Neuronal stem cell (in vitro differentiated cells): ENCODE measurements around the gene PRDM1.
"Not testable (repeated sequence)": the region's sequence is repeated elsewhere in the genome, so short reads cannot be mapped to it uniquely, and the experiment has no call there.

Experiments
- DNase-seq: peaks from one replicate; pipeline ENCODE4 v3.0.0-alpha.2; 2013; ENCODE audit warnings: low spot score
- H2AFZ ChIP-seq: one replicate; pipeline ENCODE4 v1.6.1; 2013; ENCODE audit warnings: mild to moderate bottlenecking, low read length, inconsistent platforms
- H2AK5ac ChIP-seq: 2 replicates; pipeline ENCODE4 v1.6.1; 2013; ENCODE audit warnings: low read depth, mild to moderate bottlenecking, inconsistent platforms, low read length, moderate library complexity, mixed read lengths
- H2BK120ac ChIP-seq: 2 replicates; pipeline ENCODE4 v1.6.1; 2013; ENCODE audit warnings: low read depth, mild to moderate bottlenecking, inconsistent platforms, low read length, moderate library complexity, mixed read lengths
- H2BK12ac ChIP-seq: one replicate; pipeline ENCODE4 v1.6.1; 2013; ENCODE audit warnings: low read length, inconsistent platforms
- H2BK15ac ChIP-seq: 2 replicates; pipeline ENCODE4 v1.6.1; 2013; ENCODE audit warnings: mild to moderate bottlenecking, low read length, inconsistent platforms, mixed read lengths
- H2BK5ac ChIP-seq: one replicate; pipeline ENCODE4 v1.6.1; 2013; ENCODE audit warnings: inconsistent platforms, mild to moderate bottlenecking, low read length, moderate library complexity
- H3K14ac ChIP-seq: one replicate; pipeline ENCODE4 v1.6.1; 2013; ENCODE audit warnings: low read length, inconsistent platforms
- H3K18ac ChIP-seq: 2 replicates; pipeline ENCODE4 v1.6.1; 2013; ENCODE audit warnings: low read length, inconsistent platforms
- H3K23ac ChIP-seq: 2 replicates; pipeline ENCODE4 v1.6.1; 2013; ENCODE audit warnings: low read depth, mild to moderate bottlenecking, mixed read lengths, low read length, inconsistent platforms; ENCODE audit not compliant: poor library complexity
- H3K27ac ChIP-seq: replicated peaks from 3 replicates; pipeline ENCODE4 v1.5.1; 2013; ENCODE audit warnings: low read length, inconsistent platforms
- H3K27me3 ChIP-seq, 3 experiments: 2 replicates each; pipeline ENCODE4 v1.6.1; 2013; ENCODE audit warnings: low read length in 3 of 3, mild to moderate bottlenecking in 2 of 3, inconsistent platforms in 1 of 3, low read depth in 1 of 3, mixed read lengths in 1 of 3, moderate library complexity in 1 of 3; ENCODE audit not compliant: control insufficient read depth in 3 of 3, insufficient read depth in 3 of 3
- H3K36me3 ChIP-seq, 2 donors: replicated peaks in 1 of 2; 2 replicates each; pipeline ENCODE4 v1.6.1; 2013; ENCODE audit warnings: low read length in 2 of 2; ENCODE audit not compliant: control insufficient read depth in 2 of 2, insufficient read depth in 2 of 2
- H3K4ac ChIP-seq: 2 replicates; pipeline ENCODE4 v1.6.1; 2013; ENCODE audit warnings: inconsistent platforms, mild to moderate bottlenecking, low read length, moderate library complexity
- H3K4me1 ChIP-seq, 2 donors: 1 replicate in 1 of 2; 2 replicates in 1 of 2; pipeline ENCODE4 v1.6.1; 2013; ENCODE audit warnings: low read length in 2 of 2, low read depth in 1 of 2; ENCODE audit not compliant: control insufficient read depth in 2 of 2, insufficient read depth in 1 of 2
- H3K4me2 ChIP-seq: one replicate; pipeline ENCODE4 v1.6.1; 2013; ENCODE audit warnings: mild to moderate bottlenecking, low read length, inconsistent platforms; ENCODE audit not compliant: insufficient read depth, poor library complexity, severe bottlenecking
- H3K4me3 ChIP-seq, 2 donors: 2 replicates each; pipeline ENCODE4 v1.5.1; 2013; ENCODE audit warnings: low read length in 2 of 2, mild to moderate bottlenecking in 2 of 2, inconsistent platforms in 1 of 2, moderate library complexity in 1 of 2
- H3K79me1 ChIP-seq: one replicate; pipeline ENCODE4 v1.6.1; 2013; ENCODE audit warnings: low read depth, mild to moderate bottlenecking, inconsistent platforms, low read length, moderate library complexity
- H3K9ac ChIP-seq: one replicate; pipeline ENCODE4 v1.6.1; 2013; ENCODE audit warnings: mild to moderate bottlenecking, low read depth, low read length, inconsistent platforms; ENCODE audit not compliant: poor library complexity
- H3K9me3 ChIP-seq, 2 donors: replicated peaks in 1 of 2; 2 replicates each; pipeline versions ENCODE3 to v1.6.1; 2013; ENCODE audit warnings: low read length in 2 of 2, mild to moderate bottlenecking in 2 of 2, inconsistent platforms in 1 of 2, low read depth in 1 of 2, mixed read lengths in 1 of 2, moderate library complexity in 1 of 2; ENCODE audit not compliant: control insufficient read depth in 2 of 2, insufficient read depth in 1 of 2
- H4K8ac ChIP-seq: one replicate; pipeline ENCODE4 v1.6.1; 2013; ENCODE audit warnings: low read depth, mild to moderate bottlenecking, inconsistent platforms, low read length, moderate library complexity
- H4K91ac ChIP-seq: one replicate; pipeline ENCODE4 v1.6.1; 2013; ENCODE audit warnings: low read length, low read depth, mild to moderate bottlenecking, inconsistent platforms; ENCODE audit not compliant: poor library complexity
- WGBS, 2 donors: extraction: QIAGEN DNeasy Blood & Tissue Kit; methylation state at CpG; one replicate each; pipeline ENCODE4 v1.1.7; 2013; ENCODE audit warnings: missing lambda C conversion rate in 2 of 2, mixed read lengths in 1 of 2; ENCODE audit not compliant: insufficient read length in 2 of 2, insufficient replicate concordance in 1 of 2; ENCODE audit errors: extremely low coverage in 2 of 2; 5-methylcytosine and 5-hydroxymethylcytosine counted together

The PRDM1 gene

GRCh38 chr6:106149472-106150069, 63.4 kb downstream of the PRDM1 start:
- no CpG with 5 or more reads among the region's 1 CpG for WGBS, 2 donors
- Histone ChIP-seq H3K18ac (no peak overlapping the region), H3K4ac (no peak overlapping the region), H3K14ac (no peak overlapping the region), H3K4me3 (no peak overlapping the region), H3K9me3 (no peaks in the 10 kb centered on the region), H2AK5ac (no peak overlapping the region), H3K23ac (no peak overlapping the region), H3K27ac (no peak overlapping the region), H4K8ac (no peak overlapping the region), H3K79me1 (no peaks in the 10 kb centered on the region), H3K27me3 (peaks cover 0 to 51% (median 0%) of the 10 kb centered on the region in 3 experiments), H2AFZ (no peak overlapping the region), H2BK5ac (no peak overlapping the region), H3K36me3 (no peaks in the 10 kb centered on the region), H3K4me1 (peaks cover 0 to 6% of the 10 kb centered on the region in 2 donors), H3K4me2 (no peak overlapping the region), H2BK120ac (no peak overlapping the region), H2BK12ac (no peak overlapping the region), H3K9ac (no peak overlapping the region), H4K91ac (no peak overlapping the region), H2BK15ac (no peak overlapping the region)
- DNase-seq = no peak

GRCh38 chr6:106152476-106152875, 66.3 kb downstream of the PRDM1 start:
- not testable (repeated sequence) for H2AFZ ChIP-seq, H3K4me3 ChIP-seq, H3K4me2 ChIP-seq, DNase-seq, H4K91ac ChIP-seq, H3K23ac ChIP-seq, H4K8ac ChIP-seq, H2AK5ac ChIP-seq, H3K18ac ChIP-seq, H2BK5ac ChIP-seq, H3K4ac ChIP-seq, H3K79me1 ChIP-seq, H2BK120ac ChIP-seq, H3K9me3 ChIP-seq, H3K36me3 ChIP-seq, H2BK12ac ChIP-seq, H3K9ac ChIP-seq, H2BK15ac ChIP-seq, H3K14ac ChIP-seq, H3K27ac ChIP-seq, H3K4me1 ChIP-seq
- peaks cover 0 to 31% (median 0%) of the 10 kb centered on the region in 3 experiments for H3K27me3 ChIP-seq
- WGBS, 2 donors = no CpG with 5 or more reads among the region's 3 CpGs

GRCh38 chr6:106152952-106153351, 66.8 kb downstream of the PRDM1 start:
- no peak overlapping the region for H2BK5ac ChIP-seq
- WGBS, 2 donors = no CpG with 5 or more reads among the region's 4 CpGs
- no peak overlapping the region for H4K8ac ChIP-seq
- H3K4me3 ChIP-seq = no peak overlapping the region
- H3K23ac ChIP-seq = no peak overlapping the region
- H3K9me3 ChIP-seq = no peaks in the 10 kb centered on the region
- H3K9ac ChIP-seq = no peak overlapping the region
- no peak overlapping the region for H3K18ac ChIP-seq
- no peaks in the 10 kb centered on the region for H3K36me3 ChIP-seq
- no peak overlapping the region for H2AFZ ChIP-seq
- H3K79me1 ChIP-seq = no peaks in the 10 kb centered on the region
- no peak for DNase-seq
- H3K14ac ChIP-seq = no peak overlapping the region
- no peak overlapping the region for H2AK5ac ChIP-seq
- H3K27ac ChIP-seq = no peak overlapping the region
- H3K4ac ChIP-seq = no peak overlapping the region
- no peak overlapping the region for H2BK12ac ChIP-seq
- no peak overlapping the region for H2BK15ac ChIP-seq
- no peak overlapping the region for H4K91ac ChIP-seq
- H3K27me3 ChIP-seq = peaks cover 0 to 26% (median 0%) of the 10 kb centered on the region in 3 experiments
- H3K4me1 ChIP-seq = no peaks in the 10 kb centered on the region
- H3K4me2 ChIP-seq = no peak overlapping the region
- H2BK120ac ChIP-seq = no peak overlapping the region

- Histone ChIP-seq H2BK15ac (no peak overlapping the region), H2AK5ac (no peak overlapping the region), H3K4me3 (no peak overlapping the region), H4K8ac (no peak overlapping the region), H3K79me1 (no peaks in the 10 kb centered on the region), H4K91ac (no peak overlapping the region), H3K9ac (no peak overlapping the region), H3K36me3 (no peaks in the 10 kb centered on the region), H2BK120ac (no peak overlapping the region), H3K27ac (no peak overlapping the region), H2BK12ac (no peak overlapping the region), H2BK5ac (no peak overlapping the region), H3K9me3 (no peaks in the 10 kb centered on the region), H3K18ac (no peak overlapping the region), H3K27me3 (peaks cover 0 to 19% (median 0%) of the 10 kb centered on the region in 3 experiments), H2AFZ (no peak overlapping the region), H3K4me1 (no peaks in the 10 kb centered on the region), H3K23ac (no peak overlapping the region), H3K14ac (no peak overlapping the region), H3K4ac (no peak overlapping the region), H3K4me2 (no peak overlapping the region)
- no CpG with 5 or more reads among the region's 8 CpGs for WGBS, 2 donors
- no peak for DNase-seq
Observed at GRCh38 chr6:106154326-106154725, 68.2 kb downstream of the PRDM1 start.
